SK-N-SH (cell line): ENCODE measurements around the gene MAPK12.

Experiments
- CHD2 ChIP-seq: fragments of 150-350 bp; IDR thresholded peaks from 2 replicates; pipeline ENCODE4 v1.6.1; 2018; ENCODE audit warnings: low read length; ENCODE audit not compliant: partially characterized antibody
- EZH2phosphoT487 ChIP-seq: fragments of 200-600 bp; sonication (generic); IDR thresholded peaks from 2 replicates; pipeline ENCODE4 v1.6.1; 2017; ENCODE audit warnings: low read depth, mixed run types, mild to moderate bottlenecking, antibody characterized with exemption, moderate library complexity, borderline replicate concordance
- FOXM1 ChIP-seq: IDR thresholded peaks from 2 replicates; pipeline ENCODE4 v1.4.0; 2012; ENCODE audit warnings: low read depth, mild to moderate bottlenecking
- NFIC ChIP-seq: IDR thresholded peaks from 2 replicates; pipeline ENCODE4 v1.4.0; 2012; ENCODE audit warnings: borderline replicate concordance
- POLR2AphosphoS5 ChIP-seq: IDR thresholded peaks from 2 replicates; pipeline ENCODE4 v1.6.1; 2012; ENCODE audit warnings: low read depth, low read length
- RAD21 ChIP-seq: IDR thresholded peaks from 2 replicates; pipeline ENCODE4 v1.6.1; 2012; ENCODE audit warnings: mild to moderate bottlenecking, low read length
- RCOR1 ChIP-seq: fragments of 150-350 bp; IDR thresholded peaks from 2 replicates; pipeline ENCODE4 v1.6.1; 2017; ENCODE audit warnings: antibody characterized with exemption, low read length
- RXRA ChIP-seq: IDR thresholded peaks from 2 replicates; pipeline ENCODE4 v1.4.0; 2012; ENCODE audit warnings: low read depth, mild to moderate bottlenecking, borderline replicate concordance
- TCF12 ChIP-seq: IDR thresholded peaks from 2 replicates; pipeline ENCODE4 v1.4.0; 2012
- TF ChIP-seq, protein P1 (sequence below): fragments of 200-600 bp; sonication (generic); IDR thresholded peaks from 2 replicates; pipeline ENCODE4 v1.6.1; 2017; ENCODE audit warnings: antibody characterized with exemption, mild to moderate bottlenecking, moderate library complexity
- TF ChIP-seq, protein P2 (sequence below): IDR thresholded peaks from 2 replicates; pipeline ENCODE4; 2012
- TF ChIP-seq, protein P3 (sequence below): IDR thresholded peaks from 2 replicates; pipeline ENCODE4 v1.4.0; 2012; ENCODE audit warnings: low read depth

DNA sequence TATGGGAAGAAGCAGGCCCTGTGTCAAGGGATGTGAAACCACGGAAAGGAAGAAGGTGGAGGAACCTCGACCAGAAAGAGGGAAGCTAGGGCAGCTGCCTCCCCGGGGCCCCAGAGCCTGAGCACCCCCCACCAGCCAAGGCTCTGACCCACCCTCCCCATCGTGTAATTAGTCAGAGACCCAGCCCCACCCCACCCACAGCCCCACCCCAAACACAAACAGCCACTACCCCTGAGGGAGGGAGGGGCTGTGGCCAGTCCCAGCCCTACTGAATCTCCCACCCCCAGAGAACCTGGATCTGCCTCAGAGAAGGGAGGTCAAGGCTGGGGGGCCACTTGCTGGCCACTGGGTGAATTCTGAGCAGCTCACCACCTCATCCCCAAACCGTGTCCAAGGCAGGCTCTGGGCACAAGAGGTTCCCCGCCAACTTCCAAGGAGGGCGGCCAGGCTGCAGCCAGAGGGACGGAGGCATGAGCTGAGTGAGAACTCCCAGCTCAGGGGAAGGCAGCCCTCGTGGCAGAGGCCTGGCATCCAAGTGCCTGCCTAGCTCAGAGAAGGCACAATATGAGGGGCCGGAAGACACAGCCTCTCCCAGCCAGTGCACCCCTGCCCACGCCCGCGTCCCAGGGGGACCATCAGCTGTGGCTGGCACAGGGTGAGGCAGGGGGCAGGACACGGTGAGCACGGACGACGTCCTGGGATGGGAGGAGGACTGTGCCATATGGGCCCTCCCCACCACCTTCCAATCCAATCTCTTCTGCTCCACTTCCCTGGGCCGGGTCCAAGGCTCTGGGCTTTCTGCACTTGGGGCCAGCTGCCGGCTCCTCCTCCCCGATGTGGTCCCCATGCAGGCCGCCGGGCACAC lies 43.3 kb upstream of the MAPK12 start:
- TF ChIP-seq POLR2AphosphoS5 (no peak), NFIC (no peak), RCOR1 (no peak), EZH2phosphoT487 (no peak), TCF12 (no peak), RXRA (no peak), RAD21 (no peak), CHD2 (no peak), FOXM1 (no peak)
- TF ChIP-seq, protein P1, sequence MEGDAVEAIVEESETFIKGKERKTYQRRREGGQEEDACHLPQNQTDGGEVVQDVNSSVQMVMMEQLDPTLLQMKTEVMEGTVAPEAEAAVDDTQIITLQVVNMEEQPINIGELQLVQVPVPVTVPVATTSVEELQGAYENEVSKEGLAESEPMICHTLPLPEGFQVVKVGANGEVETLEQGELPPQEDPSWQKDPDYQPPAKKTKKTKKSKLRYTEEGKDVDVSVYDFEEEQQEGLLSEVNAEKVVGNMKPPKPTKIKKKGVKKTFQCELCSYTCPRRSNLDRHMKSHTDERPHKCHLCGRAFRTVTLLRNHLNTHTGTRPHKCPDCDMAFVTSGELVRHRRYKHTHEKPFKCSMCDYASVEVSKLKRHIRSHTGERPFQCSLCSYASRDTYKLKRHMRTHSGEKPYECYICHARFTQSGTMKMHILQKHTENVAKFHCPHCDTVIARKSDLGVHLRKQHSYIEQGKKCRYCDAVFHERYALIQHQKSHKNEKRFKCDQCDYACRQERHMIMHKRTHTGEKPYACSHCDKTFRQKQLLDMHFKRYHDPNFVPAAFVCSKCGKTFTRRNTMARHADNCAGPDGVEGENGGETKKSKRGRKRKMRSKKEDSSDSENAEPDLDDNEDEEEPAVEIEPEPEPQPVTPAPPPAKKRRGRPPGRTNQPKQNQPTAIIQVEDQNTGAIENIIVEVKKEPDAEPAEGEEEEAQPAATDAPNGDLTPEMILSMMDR: no peak
- TF ChIP-seq, protein P2, sequence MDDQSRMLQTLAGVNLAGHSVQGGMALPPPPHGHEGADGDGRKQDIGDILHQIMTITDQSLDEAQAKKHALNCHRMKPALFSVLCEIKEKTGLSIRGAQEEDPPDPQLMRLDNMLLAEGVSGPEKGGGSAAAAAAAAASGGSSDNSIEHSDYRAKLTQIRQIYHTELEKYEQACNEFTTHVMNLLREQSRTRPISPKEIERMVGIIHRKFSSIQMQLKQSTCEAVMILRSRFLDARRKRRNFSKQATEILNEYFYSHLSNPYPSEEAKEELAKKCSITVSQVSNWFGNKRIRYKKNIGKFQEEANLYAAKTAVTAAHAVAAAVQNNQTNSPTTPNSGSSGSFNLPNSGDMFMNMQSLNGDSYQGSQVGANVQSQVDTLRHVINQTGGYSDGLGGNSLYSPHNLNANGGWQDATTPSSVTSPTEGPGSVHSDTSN: no peak
- TF ChIP-seq, protein P3, sequence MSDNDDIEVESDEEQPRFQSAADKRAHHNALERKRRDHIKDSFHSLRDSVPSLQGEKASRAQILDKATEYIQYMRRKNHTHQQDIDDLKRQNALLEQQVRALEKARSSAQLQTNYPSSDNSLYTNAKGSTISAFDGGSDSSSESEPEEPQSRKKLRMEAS: no peak; the same call in 1 of the 2 replicates
